Measurements from ENCODE around the gene CERS3. TPM values are rescaled to one million over a fixed set of nuclear protein-coding genes. Genes with fewer than 3 reads are reported as not detected.
"Not testable (repeated sequence)": the region's sequence is repeated elsewhere in the genome, so short reads cannot be mapped to it uniquely, and the experiment has no call there.

CERS3 gene
- total RNA-seq, 1 donor from 2014 or later: not detected

GRCh38 chr15:100448481-100448880 is 80.3 kb downstream of the CERS3 start:
- H3K4me1 Mint-ChIP-seq (ENCODE audit: low read depth): peaks cover 2% of the 10 kb centered on the region
- H3K4me3 Mint-ChIP-seq (ENCODE audit: low read depth): no peak overlapping the region
- H3K27ac Mint-ChIP-seq: no peak overlapping the region
- H3K9me3 Mint-ChIP-seq (ENCODE audit: low read depth): peaks cover 11% of the 10 kb centered on the region
- no peak for DNase-seq (ENCODE audit: low spot score, unreplicated experiment)
- H3K36me3 Mint-ChIP-seq (ENCODE audit: insufficient read depth): no peaks in the 10 kb centered on the region
- H3K27me3 Mint-ChIP-seq: no peaks in the 10 kb centered on the region
- TF ChIP-seq CTCF (IDR thresholded peaks at IDR 0.05; ENCODE audit: unreplicated experiment): no peak

GRCh38 chr15:100441063-100441462 is 87.7 kb downstream of the CERS3 start:
- not testable (repeated sequence) for H3K36me3 Mint-ChIP-seq (ENCODE audit: insufficient read depth); H3K4me1 Mint-ChIP-seq (ENCODE audit: low read depth); DNase-seq (ENCODE audit: low spot score, unreplicated experiment); H3K4me3 Mint-ChIP-seq (ENCODE audit: low read depth); H3K27me3 Mint-ChIP-seq; H3K27ac Mint-ChIP-seq
- H3K9me3 Mint-ChIP-seq (ENCODE audit: low read depth): peaks cover 14% of the 10 kb centered on the region

GRCh38 chr15:100439514-100439913 is 89.2 kb downstream of the CERS3 start:
- no peaks in the 10 kb centered on the region for H3K27me3 Mint-ChIP-seq
- H3K36me3 Mint-ChIP-seq (ENCODE audit: insufficient read depth): no peaks in the 10 kb centered on the region
- peaks cover 14% of the 10 kb centered on the region for H3K9me3 Mint-ChIP-seq (ENCODE audit: low read depth)
- DNase-seq (ENCODE audit: low spot score, unreplicated experiment): no peak
- TF ChIP-seq CTCF (IDR thresholded peaks at IDR 0.05; ENCODE audit: unreplicated experiment): no peak
- H3K27ac Mint-ChIP-seq: no peak overlapping the region
- no peak overlapping the region for H3K4me3 Mint-ChIP-seq (ENCODE audit: low read depth)
- no peaks in the 10 kb centered on the region for H3K4me1 Mint-ChIP-seq (ENCODE audit: low read depth)

- H3K27ac Mint-ChIP-seq: no peak overlapping the region
- DNase-seq (ENCODE audit: low spot score, unreplicated experiment): no peak
- H3K36me3 Mint-ChIP-seq (ENCODE audit: insufficient read depth): no peaks in the 10 kb centered on the region
- H3K4me1 Mint-ChIP-seq (ENCODE audit: low read depth): no peaks in the 10 kb centered on the region
- no peak overlapping the region for H3K4me3 Mint-ChIP-seq (ENCODE audit: low read depth)
- H3K9me3 Mint-ChIP-seq (ENCODE audit: low read depth): peaks cover 14% of the 10 kb centered on the region
- TF ChIP-seq CTCF (IDR thresholded peaks at IDR 0.05; ENCODE audit: unreplicated experiment): no peak
- no peaks in the 10 kb centered on the region for H3K27me3 Mint-ChIP-seq
Measured at GRCh38 chr15:100438570-100438969, 90.2 kb downstream of the CERS3 start.

- H3K9me3 Mint-ChIP-seq (ENCODE audit: low read depth): peaks cover 14% of the 10 kb centered on the region
- no peaks in the 10 kb centered on the region for H3K4me1 Mint-ChIP-seq (ENCODE audit: low read depth)
- H3K36me3 Mint-ChIP-seq (ENCODE audit: insufficient read depth): no peaks in the 10 kb centered on the region
- no peak overlapping the region for H3K4me3 Mint-ChIP-seq (ENCODE audit: low read depth)
- H3K27me3 Mint-ChIP-seq: no peaks in the 10 kb centered on the region
- no peak for DNase-seq (ENCODE audit: low spot score, unreplicated experiment)
- no peak overlapping the region for H3K27ac Mint-ChIP-seq
- no peak for TF ChIP-seq CTCF (IDR thresholded peaks at IDR 0.05; ENCODE audit: unreplicated experiment)
Measured at GRCh38 chr15:100437261-100437660, 91.5 kb downstream of the CERS3 start.

GRCh38 chr15:100434561-100434960 is 94.2 kb downstream of the CERS3 start:
- Mint-ChIP-seq H3K36me3 (ENCODE audit: insufficient read depth) (no peaks in the 10 kb centered on the region), H3K27ac (no peak overlapping the region), H3K9me3 (ENCODE audit: low read depth) (no peaks in the 10 kb centered on the region), H3K27me3 (no peaks in the 10 kb centered on the region), H3K4me3 (ENCODE audit: low read depth) (no peak overlapping the region), H3K4me1 (ENCODE audit: low read depth) (no peaks in the 10 kb centered on the region)
- DNase-seq (ENCODE audit: low spot score, unreplicated experiment): no peak
- no peak for TF ChIP-seq CTCF (IDR thresholded peaks at IDR 0.05; ENCODE audit: unreplicated experiment)
